Right lobe of liver (tissue), 6 donors: Measurements from ENCODE around the gene CCDC178. TPM values are rescaled to one million over a fixed set of nuclear protein-coding genes. Genes with fewer than 3 reads are reported as not detected.

Experiments
- ATAC-seq, 4 donors: fragments of 200-7000 bp; cut with Tn5 transposase; one replicate each; pipeline ENCODE4 v1.9.1; 2020; ENCODE audit warnings: mild to moderate bottlenecking in 4 of 4, moderate library complexity in 4 of 4
- DNase-seq, 3 donors: peaks; one replicate each; pipeline ENCODE4 v3.0.0-alpha.2; 2020
- H3K27ac ChIP-seq, 3 donors: fragments of 200-600 bp; one replicate each; pipeline ENCODE4 v1.8.0; 2022
- H3K27me3 ChIP-seq, 2 donors: fragments of 200-600 bp; one replicate each; pipeline ENCODE4 v1.8.0; 2022
- H3K36me3 ChIP-seq, 4 donors: fragments of 200-600 bp; sonication (generic) in 1 of 4; one replicate each; pipeline versions ENCODE4 v1.5.1 to v1.8.0; 2017 to 2022; ENCODE audit warnings: control low read depth in 1 of 4
- H3K4me1 ChIP-seq, 4 donors: fragments of 200-600 bp; sonication (generic) in 1 of 4; one replicate each; pipeline versions ENCODE4 v1.5.1 to v1.8.0; 2017 to 2022; ENCODE audit warnings: control low read depth in 1 of 4
- H3K4me3 ChIP-seq, 3 donors: fragments of 200-600 bp; one replicate each; pipeline ENCODE4 v1.8.0; 2022
- H3K9me3 ChIP-seq, 4 donors: fragments of 200-600 bp; sonication (generic) in 1 of 4; one replicate each; pipeline versions ENCODE4 v1.5.1 to v1.8.0; 2017 to 2022; ENCODE audit warnings: control low read depth in 1 of 4
- POLR2A ChIP-seq: fragments of 450-650 bp; IDR thresholded peaks from one replicate; pipeline ENCODE4 v1.6.1; 2017; ENCODE audit warnings: antibody characterized with exemption, mild to moderate bottlenecking
- WGBS: methylation state at CpG from one replicate; pipeline ENCODE4 v1.1.6; 2018; ENCODE audit warnings: low coverage, low lambda C conversion rate; ENCODE audit not compliant: insufficient coverage; ENCODE audit errors: missing lambda C conversion rate; 5-methylcytosine and 5-hydroxymethylcytosine counted together
- intact Hi-C, 2 donors: fragments of 100-400 bp; cut with DNase I; formaldehyde crosslinking; loops; one replicate each; pipeline versions ENCODE4 v1.11.2 to v1.14.1; 2022
- total RNA-seq, 6 experiments: library from RNA; depleted of rRNA in 2 of 6; stranded (reverse); fragments of >200 nt in 2 of 6; fragmentation: NEBNext Ultra II Directional in 3 of 6; extraction: Animal tissue kit (Norgen Biotek cat#: 25700) in 3 of 6; gene quantifications; one replicate each; pipeline versions ENCODE4 v1.1.0 to v1.2.4, GENCODE V29; 2016 to 2023
- TF ChIP-seq, protein P1 (sequence below), 4 donors: fragments of 200-600 bp in 3 of 4; fragments of 450-650 bp in 1 of 4; IDR thresholded peaks; one replicate each; pipeline versions ENCODE4 v1.5.1 to v1.8.0; 2016 to 2022; ENCODE audit warnings: antibody characterized with exemption in 4 of 4, mild to moderate bottlenecking in 2 of 4
- donor health status: DM: no; HTN: yes; CAD: no.
- donor health status: DM: no; HTN: no; CAD: no.
- donor health status: DM: no; HTN: no; CAD: no.
- donor health status: DM: no; HTN: yes; CAD: no.
- donor health status: DM: no; HTN: yes; CAD: no.

Gene CCDC178
- total RNA-seq, 6 experiments from 2014 or later, result not detected

DNA sequence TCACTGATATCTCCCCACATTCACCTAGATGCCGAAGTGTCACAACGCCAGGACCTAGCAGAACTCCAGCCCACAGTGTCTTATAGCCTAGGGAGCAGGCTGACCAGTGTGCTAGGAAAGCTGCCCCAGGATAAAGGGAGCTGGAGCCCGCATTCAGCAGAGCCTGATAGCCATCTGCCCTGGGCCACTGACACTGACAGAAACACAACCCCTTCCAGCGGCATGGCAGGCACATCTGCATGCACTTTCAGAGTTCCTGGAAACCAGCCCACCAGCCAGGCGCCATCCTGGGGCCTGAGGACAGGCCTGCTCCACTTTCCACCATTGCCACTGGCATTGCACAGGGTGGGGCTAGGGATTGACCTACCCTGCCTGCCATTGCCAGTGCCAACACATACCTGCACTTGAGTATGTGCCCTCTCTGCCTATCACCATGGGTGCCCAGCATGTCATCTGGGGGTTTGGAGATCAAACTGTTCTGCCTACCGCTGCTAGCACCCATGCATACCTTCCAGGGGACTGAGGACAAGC is 377.6 kb downstream of the CCDC178 start:
- TF ChIP-seq POLR2A, result no peak
- TF ChIP-seq, protein P1, sequence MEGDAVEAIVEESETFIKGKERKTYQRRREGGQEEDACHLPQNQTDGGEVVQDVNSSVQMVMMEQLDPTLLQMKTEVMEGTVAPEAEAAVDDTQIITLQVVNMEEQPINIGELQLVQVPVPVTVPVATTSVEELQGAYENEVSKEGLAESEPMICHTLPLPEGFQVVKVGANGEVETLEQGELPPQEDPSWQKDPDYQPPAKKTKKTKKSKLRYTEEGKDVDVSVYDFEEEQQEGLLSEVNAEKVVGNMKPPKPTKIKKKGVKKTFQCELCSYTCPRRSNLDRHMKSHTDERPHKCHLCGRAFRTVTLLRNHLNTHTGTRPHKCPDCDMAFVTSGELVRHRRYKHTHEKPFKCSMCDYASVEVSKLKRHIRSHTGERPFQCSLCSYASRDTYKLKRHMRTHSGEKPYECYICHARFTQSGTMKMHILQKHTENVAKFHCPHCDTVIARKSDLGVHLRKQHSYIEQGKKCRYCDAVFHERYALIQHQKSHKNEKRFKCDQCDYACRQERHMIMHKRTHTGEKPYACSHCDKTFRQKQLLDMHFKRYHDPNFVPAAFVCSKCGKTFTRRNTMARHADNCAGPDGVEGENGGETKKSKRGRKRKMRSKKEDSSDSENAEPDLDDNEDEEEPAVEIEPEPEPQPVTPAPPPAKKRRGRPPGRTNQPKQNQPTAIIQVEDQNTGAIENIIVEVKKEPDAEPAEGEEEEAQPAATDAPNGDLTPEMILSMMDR (IDR thresholded peaks at IDR 0.05), result no peak
- H3K4me3 ChIP-seq, result no peak overlapping the region
- ATAC-seq (peak in 1 of 4 donors; percentile 24), DNase-seq (peak in 1 of 3 donors; percentile 29)
- H3K27ac ChIP-seq, result no peak overlapping the region
- H3K4me1 ChIP-seq, result no peaks in the 10 kb centered on the region
- no peaks in the 10 kb centered on the region for H3K9me3 ChIP-seq
- no peaks in the 10 kb centered on the region for H3K36me3 ChIP-seq
- intact Hi-C loops, result no loop called here
- H3K27me3 ChIP-seq, result no peaks in the 10 kb centered on the region
- WGBS, result no CpG with 5 or more reads among the region's 6 CpGs

- WGBS, result 62% methylated on average over 2 of the region's 2 CpGs
Measured at GRCh38 chr18:33052886-33053285, 387.6 kb downstream of the CCDC178 start.

DNA sequence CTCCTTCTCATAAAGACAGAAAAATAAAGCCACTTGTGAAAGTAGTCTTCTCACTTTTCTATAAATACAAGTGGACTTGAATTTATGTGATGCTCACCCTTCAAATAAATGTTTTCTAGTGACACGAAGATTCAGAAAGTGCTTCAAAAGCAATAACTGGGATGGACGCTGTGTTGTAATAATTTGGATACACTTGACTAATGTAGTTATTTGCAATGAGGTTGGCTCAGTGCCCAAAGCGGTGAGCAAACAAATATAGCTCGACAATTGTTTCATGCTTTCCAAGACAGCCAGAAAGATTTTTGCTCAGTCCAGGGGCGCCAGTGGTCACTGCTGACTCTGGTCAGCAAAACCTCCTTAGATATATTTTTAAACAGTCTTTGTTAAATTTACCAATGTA is 389.1 kb downstream of the CCDC178 start:
- H3K27ac ChIP-seq, result no peak overlapping the region
- intact Hi-C loops, result no loop called here
- WGBS, result 40% methylated on average over 5 of the region's 5 CpGs
- H3K4me1 ChIP-seq, result no peaks in the 10 kb centered on the region
- no peaks in the 10 kb centered on the region for H3K27me3 ChIP-seq
- TF ChIP-seq, protein P1 (IDR thresholded peaks at IDR 0.05), result no peak
- no peak for TF ChIP-seq POLR2A
- H3K36me3 ChIP-seq, result no peaks in the 10 kb centered on the region
- ATAC-seq (no peak), DNase-seq (no peak)
- H3K4me3 ChIP-seq, result no peak overlapping the region
- H3K9me3 ChIP-seq, result no peaks in the 10 kb centered on the region

More at GRCh38 chr18:33052886-33053285, 387.6 kb downstream of the CCDC178 start:
- no peaks in the 10 kb centered on the region for H3K27me3 ChIP-seq
- no peaks in the 10 kb centered on the region for H3K9me3 ChIP-seq
- DNase-seq (no peak), ATAC-seq (no peak)
- no peak overlapping the region for H3K27ac ChIP-seq
- H3K4me3 ChIP-seq, result no peak overlapping the region
- no peak for TF ChIP-seq POLR2A
- TF ChIP-seq, protein P1 (IDR thresholded peaks at IDR 0.05), result no peak
- intact Hi-C loops, result no loop called here
- H3K4me1 ChIP-seq, result no peaks in the 10 kb centered on the region
- H3K36me3 ChIP-seq, result no peaks in the 10 kb centered on the region

- Histone ChIP-seq H3K27ac (no peak overlapping the region), H3K4me3 (no peak overlapping the region), H3K9me3 (peaks cover 0 to 5% (median 0%) of the 10 kb centered on the region in 4 donors), H3K4me1 (no peaks in the 10 kb centered on the region), H3K27me3 (no peaks in the 10 kb centered on the region), H3K36me3 (no peaks in the 10 kb centered on the region)
- DNase-seq (no peak), ATAC-seq (no peak)
- intact Hi-C loops, result loop anchor here in 1 of 2 donors (10.0 kb wide), 1 partner anchor 55 kb away; no protein-coding TSS in a partner anchor
- TF ChIP-seq, protein P1 (IDR thresholded peaks at IDR 0.05), result no peak
- TF ChIP-seq POLR2A, result no peak
Measured at GRCh38 chr18:33040213-33040612, 400.3 kb downstream of the CCDC178 start.

- intact Hi-C loops, result no loop called here
- no peak for DNase-seq
- ATAC-seq, result no peak
Measured at GRCh38 chr18:33034945-33035344, 405.6 kb downstream of the CCDC178 start.

More at GRCh38 chr18:33034945-33035344, 405.6 kb downstream of the CCDC178 start:
- TF ChIP-seq, protein P1 (IDR thresholded peaks at IDR 0.05), result no peak
- TF ChIP-seq POLR2A, result no peak
- no peak overlapping the region for H3K27ac ChIP-seq
- H3K4me3 ChIP-seq, result no peak overlapping the region
- no peaks in the 10 kb centered on the region for H3K27me3 ChIP-seq
- no peaks in the 10 kb centered on the region for H3K4me1 ChIP-seq
- no peaks in the 10 kb centered on the region for H3K36me3 ChIP-seq
- no peaks in the 10 kb centered on the region for H3K9me3 ChIP-seq
